ENCODE measurements around the gene CTBP1.

GRCh38 chr4:1214101-1215095, 34.5 kb downstream of the CTBP1 start:
- TF ChIP-seq POLR2A (IDR thresholded peaks at IDR 0.05; ENCODE audit: low read length): no peak
- no peak for TF ChIP-seq GATA1 (IDR thresholded peaks at IDR 0.05; ENCODE audit: low read depth, low read length)

Measured in erythroblast (primary cell).